Panc1 (cell line): ENCODE data around the gene PDE6B.

Experiments
- POLR2AphosphoS5 ChIP-seq: IDR thresholded peaks from 2 replicates; pipeline ENCODE4 v1.6.1; 2012; ENCODE audit warnings: mild to moderate bottlenecking, low read depth, low read length, moderate library complexity
- SIN3A ChIP-seq: IDR thresholded peaks from 2 replicates; pipeline ENCODE4 v1.6.1; 2012; ENCODE audit warnings: low read depth, mild to moderate bottlenecking, low read length, moderate library complexity, borderline replicate concordance; ENCODE audit not compliant: insufficient read depth
- TF ChIP-seq, protein P1 (sequence below): fragments of 450-650 bp; IDR thresholded peaks from 2 replicates; pipeline ENCODE4 v1.5.1; 2017; ENCODE audit warnings: mild to moderate bottlenecking
- TF ChIP-seq, protein P2 (sequence below), 2 experiments: IDR thresholded peaks; 2 replicates each; pipeline ENCODE4 v1.6.1; 2011 to 2012; ENCODE audit warnings: low read depth in 2 of 2, control low read depth in 1 of 2, low read length in 1 of 2, mild to moderate bottlenecking in 1 of 2, moderate library complexity in 1 of 2; ENCODE audit not compliant: insufficient read depth in 1 of 2

DNA sequence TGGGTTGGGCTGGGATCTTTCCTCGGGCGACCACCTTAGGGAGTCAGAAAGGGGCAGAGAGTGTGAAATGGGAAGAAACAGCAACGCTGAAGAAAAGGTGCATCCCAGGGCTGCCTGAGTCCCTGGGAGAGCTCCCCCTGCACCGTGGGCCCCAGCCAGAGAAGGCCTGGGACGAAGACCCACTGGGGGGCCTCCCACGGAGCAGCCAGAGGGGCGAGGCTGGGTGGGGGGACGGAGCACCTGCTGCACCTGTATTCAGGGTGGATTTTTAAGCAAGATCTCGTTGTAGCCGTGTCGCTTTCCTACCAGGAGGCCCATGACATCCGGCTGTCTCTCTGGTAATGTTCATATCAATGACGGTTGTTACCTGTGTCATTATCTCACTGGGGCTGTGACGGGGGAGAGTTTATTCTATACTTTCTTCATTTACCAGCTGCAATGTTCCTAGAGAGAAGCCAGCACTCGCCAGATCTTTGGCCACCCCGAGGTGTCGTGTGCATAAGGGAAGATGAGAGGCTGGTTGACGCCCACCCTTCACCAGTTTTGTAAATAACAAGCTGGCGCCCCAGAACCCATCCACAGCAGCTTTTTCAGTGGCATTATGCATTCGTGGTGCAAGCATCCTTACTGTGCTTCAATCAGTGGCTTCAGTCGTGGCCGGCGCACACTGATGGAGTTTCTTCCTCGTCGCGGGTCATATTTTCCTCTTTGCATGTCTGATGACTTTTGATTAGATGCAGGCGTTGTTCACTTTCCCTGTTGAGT is 74.6 kb downstream of the PDE6B start:
- TF ChIP-seq POLR2AphosphoS5 (no peak), SIN3A (no peak)
- TF ChIP-seq, protein P1, sequence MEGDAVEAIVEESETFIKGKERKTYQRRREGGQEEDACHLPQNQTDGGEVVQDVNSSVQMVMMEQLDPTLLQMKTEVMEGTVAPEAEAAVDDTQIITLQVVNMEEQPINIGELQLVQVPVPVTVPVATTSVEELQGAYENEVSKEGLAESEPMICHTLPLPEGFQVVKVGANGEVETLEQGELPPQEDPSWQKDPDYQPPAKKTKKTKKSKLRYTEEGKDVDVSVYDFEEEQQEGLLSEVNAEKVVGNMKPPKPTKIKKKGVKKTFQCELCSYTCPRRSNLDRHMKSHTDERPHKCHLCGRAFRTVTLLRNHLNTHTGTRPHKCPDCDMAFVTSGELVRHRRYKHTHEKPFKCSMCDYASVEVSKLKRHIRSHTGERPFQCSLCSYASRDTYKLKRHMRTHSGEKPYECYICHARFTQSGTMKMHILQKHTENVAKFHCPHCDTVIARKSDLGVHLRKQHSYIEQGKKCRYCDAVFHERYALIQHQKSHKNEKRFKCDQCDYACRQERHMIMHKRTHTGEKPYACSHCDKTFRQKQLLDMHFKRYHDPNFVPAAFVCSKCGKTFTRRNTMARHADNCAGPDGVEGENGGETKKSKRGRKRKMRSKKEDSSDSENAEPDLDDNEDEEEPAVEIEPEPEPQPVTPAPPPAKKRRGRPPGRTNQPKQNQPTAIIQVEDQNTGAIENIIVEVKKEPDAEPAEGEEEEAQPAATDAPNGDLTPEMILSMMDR, result no peak
- TF ChIP-seq, protein P2, sequence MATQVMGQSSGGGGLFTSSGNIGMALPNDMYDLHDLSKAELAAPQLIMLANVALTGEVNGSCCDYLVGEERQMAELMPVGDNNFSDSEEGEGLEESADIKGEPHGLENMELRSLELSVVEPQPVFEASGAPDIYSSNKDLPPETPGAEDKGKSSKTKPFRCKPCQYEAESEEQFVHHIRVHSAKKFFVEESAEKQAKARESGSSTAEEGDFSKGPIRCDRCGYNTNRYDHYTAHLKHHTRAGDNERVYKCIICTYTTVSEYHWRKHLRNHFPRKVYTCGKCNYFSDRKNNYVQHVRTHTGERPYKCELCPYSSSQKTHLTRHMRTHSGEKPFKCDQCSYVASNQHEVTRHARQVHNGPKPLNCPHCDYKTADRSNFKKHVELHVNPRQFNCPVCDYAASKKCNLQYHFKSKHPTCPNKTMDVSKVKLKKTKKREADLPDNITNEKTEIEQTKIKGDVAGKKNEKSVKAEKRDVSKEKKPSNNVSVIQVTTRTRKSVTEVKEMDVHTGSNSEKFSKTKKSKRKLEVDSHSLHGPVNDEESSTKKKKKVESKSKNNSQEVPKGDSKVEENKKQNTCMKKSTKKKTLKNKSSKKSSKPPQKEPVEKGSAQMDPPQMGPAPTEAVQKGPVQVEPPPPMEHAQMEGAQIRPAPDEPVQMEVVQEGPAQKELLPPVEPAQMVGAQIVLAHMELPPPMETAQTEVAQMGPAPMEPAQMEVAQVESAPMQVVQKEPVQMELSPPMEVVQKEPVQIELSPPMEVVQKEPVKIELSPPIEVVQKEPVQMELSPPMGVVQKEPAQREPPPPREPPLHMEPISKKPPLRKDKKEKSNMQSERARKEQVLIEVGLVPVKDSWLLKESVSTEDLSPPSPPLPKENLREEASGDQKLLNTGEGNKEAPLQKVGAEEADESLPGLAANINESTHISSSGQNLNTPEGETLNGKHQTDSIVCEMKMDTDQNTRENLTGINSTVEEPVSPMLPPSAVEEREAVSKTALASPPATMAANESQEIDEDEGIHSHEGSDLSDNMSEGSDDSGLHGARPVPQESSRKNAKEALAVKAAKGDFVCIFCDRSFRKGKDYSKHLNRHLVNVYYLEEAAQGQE (IDR thresholded peaks at IDR 0.05; ENCODE audit: insufficient read depth in 1 of 2, low read depth in 2 of 2, low read length in 1 of 2), result no peak
